ENCODE results near the gene FRRS1L. TPM values are rescaled to one million over a fixed set of nuclear protein-coding genes. Genes with fewer than 3 reads are reported as not detected.

The FRRS1L gene
- total RNA-seq = 0.32 TPM
- long read RNA-seq = 0 reads

DNA sequence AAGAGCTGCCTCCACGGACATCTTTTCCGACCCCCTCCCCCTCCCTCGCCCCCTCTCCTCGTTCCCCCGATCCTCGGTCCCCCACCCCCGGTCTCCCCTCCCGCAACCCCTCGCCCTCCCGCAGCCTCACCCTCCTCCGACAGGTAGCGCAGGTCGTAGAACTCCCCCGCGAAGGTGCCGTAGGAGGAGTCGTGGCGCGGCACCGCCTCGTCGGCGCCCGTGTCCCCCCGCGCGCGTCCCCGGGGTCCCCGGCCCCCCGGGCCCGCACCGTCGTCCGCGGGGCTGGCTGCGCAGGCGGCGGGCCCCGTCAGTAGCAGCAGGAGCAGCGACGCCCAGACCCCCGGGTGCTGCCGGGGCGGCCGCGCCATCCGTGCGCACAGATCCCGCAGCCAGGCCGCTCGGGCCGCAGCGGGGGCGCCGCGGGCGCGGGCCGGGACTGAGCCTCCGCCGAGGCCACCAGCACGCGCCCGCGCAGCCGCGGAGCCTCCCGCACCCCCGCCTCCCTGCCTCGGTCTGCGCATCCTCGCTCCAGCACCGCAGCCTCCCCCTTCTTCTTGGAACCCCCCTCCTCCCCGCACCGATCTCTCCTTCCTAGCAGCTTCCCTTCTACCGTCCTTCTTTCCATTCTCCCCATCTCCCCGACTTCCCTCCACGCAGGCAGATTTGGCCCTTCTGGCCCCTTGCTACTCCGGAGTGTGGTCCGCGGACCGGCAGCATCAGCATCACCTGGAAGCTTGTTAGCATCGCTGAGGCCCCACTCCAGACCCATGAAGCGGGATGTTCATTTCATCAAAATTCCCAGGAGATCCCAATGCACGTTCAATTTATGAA, at the start of gene FRRS1L:
Gene FRRS1L, minus strand, starts transcription at position 479 of the 831 bp plus-strand sequence. Its CDS starts 111 bp downstream, at position 368.
- no peak for DNase-seq (ENCODE audit: low spot score)

DNA sequence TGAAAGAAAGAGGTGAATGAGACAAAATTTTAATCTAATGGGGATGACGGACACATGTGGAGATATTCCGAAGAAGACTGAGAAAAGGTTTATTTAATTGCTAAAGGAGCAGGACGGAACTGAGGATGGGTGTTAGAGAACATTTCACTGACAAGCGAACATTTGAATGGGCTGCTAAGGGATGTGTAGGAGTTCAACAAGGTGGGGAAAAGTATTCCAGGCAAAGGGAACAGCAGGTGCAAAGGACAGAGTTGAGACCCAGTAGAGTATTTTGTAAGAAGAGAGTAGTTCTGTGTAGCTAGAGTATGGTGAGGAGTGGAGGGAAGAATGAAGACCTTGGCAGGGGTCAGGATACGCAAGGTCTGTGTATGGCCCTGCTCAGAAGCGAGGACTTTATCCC, 47.4 kb upstream of the FRRS1L start:
- DNase-seq (ENCODE audit: low spot score) = no peak

- no peak for DNase-seq (ENCODE audit: low spot score)
Measured at GRCh38 chr9:109213285-109214121, 46.5 kb upstream of the FRRS1L start.

DNA sequence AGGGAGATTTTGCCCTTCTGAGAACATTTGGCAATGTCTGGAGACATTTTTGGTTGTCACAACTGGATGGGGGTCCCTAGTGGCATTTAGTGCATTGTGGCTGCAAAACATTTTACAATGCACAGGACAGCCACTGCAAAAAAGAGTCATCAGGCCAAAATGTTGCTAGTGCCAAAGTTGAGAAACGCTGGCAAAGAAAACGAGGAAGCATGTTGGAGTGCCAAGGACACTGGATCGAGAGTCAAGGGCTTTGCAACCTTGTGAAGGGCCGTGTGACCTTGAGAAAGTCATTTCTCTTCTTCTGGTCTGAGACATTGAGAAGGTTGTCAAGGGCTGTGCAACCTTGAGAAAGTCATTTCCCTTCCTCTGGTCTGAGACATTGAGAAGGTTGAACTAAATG, 45.7 kb upstream of the FRRS1L start:
- DNase-seq (ENCODE audit: low spot score) = no peak

DNA sequence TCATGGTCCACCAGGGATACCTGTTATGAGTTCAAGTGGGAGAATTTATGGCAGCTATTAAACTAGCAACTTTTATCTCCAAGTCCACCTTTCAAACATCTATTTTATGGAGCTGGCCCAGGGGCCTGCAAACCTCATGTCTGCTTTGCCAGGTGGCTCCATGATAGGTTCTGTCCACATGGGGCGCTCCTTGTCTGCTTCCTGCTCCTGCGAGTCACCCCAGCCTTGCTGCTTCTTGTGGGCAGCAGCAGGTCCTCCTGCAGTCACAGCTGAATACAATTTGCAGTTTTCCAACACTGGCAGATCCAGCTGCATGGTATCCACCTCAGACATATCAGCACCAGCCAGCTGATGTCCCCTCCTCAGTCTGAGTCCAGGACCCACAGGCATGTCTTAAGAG, 39.6 kb upstream of the FRRS1L start:
- no peak for DNase-seq (ENCODE audit: low spot score)

GRCh38 chr9:109205526-109205925, 38.5 kb upstream of the FRRS1L start:
- DNase-seq (ENCODE audit: low spot score) = no peak

- no peak for DNase-seq (ENCODE audit: low spot score)
Measured at GRCh38 chr9:109203761-109204360, 36.8 kb upstream of the FRRS1L start.

DNA sequence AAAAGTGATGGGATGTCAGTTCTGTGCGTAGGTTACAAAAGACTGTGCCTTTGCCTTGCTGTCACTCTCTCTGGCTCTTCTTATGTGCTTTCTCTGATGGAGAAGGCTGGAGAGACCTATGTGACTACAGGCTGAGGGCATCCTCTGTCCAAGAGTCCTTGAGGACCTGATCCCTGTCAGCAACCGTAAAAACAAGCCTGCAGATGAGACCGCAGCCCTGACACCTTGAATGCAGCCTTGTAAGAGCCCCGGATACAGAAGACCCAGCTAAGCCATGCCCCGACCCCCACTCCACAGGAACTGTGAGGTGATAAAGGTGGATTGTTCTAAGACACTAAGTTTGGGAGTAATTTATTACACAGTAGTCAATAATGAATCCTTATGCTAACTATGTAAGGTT, 32.6 kb upstream of the FRRS1L start:
- DNase-seq (ENCODE audit: low spot score) = peak; percentile 85

- no peak for DNase-seq (ENCODE audit: low spot score)
Measured at GRCh38 chr9:109198736-109199382, 31.8 kb upstream of the FRRS1L start.

DNA sequence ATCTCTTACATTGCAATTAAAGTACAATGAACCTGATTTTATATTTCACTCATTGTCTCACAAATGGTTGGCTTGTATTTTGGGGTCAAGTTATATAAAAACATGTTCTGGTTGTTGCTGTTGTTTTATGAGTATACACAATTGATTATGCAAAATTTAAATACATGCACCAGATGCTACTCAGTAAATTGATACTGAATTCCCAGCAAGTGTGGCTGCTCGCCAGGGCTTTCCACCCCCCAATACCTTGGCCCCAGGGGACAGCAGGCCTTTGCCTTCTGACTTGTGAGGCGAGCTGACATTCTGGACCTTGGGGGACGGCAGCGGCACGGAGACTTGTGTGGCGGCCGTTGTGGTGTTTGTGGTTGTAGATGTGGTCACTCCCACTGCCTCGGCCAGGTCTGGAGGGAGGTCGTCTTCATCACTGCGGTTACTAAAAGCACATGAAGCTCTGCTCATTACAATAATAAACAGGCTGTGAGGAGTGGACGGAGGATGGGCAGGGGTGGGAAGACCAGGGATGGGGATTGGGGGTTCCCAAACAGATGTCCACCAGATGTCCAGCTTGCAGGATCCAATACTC, 27.0 kb upstream of the FRRS1L start:
- DNase-seq (ENCODE audit: low spot score) = peak; percentile 71

DNA sequence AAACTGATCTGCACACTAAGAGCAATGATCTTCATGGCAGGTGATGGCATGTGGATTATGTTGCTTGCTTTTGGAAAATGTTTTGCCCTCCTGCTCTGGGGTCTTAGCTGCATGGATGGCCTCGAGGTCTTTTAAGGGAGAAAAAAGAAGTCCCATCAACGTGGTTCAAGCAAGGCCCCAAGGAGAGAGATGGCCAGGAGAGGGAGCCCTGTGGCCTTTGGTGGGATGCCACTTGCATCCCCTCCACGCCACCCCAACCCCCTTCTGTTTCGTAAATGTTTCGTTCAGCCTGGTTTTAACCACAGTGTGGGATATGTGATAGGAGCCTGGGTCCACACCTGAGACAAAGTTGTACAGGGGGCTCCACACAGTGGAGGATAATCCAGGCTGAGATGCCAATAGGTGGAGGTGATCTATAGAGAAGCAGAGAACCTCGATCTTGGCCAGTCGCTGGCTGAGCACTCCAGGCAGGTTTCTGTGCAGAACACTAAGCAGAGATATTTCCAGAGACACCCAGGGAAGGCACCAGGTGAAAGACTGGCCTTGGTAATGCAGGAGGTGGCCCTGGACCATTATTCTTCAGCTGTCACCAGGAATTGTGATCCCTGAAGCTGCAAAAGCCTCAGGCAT, 25.8 kb upstream of the FRRS1L start:
- peak; percentile 57 for DNase-seq (ENCODE audit: low spot score)

DNA sequence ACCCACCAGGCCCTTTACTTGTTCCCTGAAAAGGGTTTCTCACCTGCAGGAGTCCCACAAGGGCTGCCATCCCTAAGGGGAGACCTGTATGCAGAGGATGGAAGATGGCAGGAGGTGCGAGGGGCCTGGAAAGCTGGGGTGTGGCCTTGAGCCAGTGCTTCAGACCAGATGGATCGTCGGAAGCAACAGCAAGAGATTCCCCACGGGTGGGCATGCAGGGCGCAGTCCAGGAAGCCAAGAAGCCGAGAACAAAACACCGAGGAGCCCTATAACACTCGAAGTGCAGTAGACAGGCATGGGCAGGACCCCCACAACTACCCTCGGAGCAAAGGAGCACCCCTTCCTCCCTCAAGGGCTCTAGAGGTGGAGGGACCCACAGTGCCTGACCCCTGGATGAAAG, 24.7 kb upstream of the FRRS1L start:
- peak; percentile 88 for DNase-seq (ENCODE audit: low spot score)

DNA sequence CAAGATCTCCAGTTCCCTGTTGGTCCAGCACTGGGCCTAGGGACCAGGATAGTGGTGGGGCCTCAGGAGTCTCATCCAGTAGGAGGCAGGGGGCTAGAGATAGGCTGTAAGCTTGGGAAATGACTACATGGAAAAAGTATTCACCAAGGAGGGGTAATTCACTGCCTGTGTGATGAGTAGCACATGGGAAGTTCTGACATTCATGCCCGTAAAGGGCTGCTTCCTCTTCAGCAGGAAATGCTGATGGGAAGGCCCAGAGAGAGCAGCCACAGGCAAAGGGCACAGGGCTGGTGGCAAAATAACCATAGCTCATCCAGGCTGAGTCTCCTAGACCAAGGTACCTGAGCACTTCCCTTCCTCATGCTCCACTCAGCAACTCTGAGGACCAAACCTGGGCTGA, 23.1 kb upstream of the FRRS1L start:
- peak; percentile 68 for DNase-seq (ENCODE audit: low spot score)

DNA sequence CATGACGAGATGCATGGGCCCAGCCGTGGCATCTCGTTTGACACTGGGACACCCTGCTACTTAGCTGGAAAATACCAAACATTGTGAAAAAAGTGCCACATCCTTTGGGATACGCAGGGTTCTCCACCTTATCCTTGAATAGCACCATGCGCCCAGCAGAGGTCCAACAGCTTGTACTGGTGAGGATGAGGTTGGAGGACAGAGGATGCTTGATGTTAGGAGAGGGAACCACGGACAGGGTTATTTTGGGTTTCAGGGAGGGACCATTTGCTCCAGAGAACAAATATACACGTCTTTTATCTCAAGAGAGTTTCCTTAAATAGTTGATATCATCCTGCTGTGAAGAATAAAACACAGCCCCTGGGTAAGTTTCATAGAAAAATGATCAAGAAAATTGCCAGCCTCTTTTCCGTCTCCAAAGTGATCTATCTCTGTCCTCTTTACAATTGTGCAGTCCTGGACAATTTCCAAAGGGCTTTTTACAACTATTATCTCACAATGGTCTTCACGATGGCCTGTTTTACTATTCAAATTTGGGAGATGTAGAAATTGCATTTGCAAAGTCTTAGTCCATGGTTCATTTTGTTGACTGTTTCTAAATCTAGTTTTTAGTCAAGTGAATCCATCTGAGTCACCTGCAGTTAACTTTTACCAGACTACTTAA, 19.9 kb upstream of the FRRS1L start:
- DNase-seq (ENCODE audit: low spot score) = no peak

GRCh38 chr9:109182940-109183798, 16.1 kb upstream of the FRRS1L start:
- DNase-seq (ENCODE audit: low spot score) = no peak

- no peak for DNase-seq (ENCODE audit: low spot score)
Measured at GRCh38 chr9:109182550-109182939, 15.5 kb upstream of the FRRS1L start.

GRCh38 chr9:109181284-109181683, 14.2 kb upstream of the FRRS1L start:
- DNase-seq (ENCODE audit: low spot score) = no peak

GRCh38 chr9:109179801-109180523, 12.9 kb upstream of the FRRS1L start:
- DNase-seq (ENCODE audit: low spot score) = no peak
